Measurements from ENCODE around the gene ARHGAP20. TPM values are rescaled to one million over a fixed set of nuclear protein-coding genes. Genes with fewer than 3 reads are reported as not detected.

ARHGAP20 gene
- total RNA-seq (under 1 TPM in 1 of 2 experiments, not detected in 1; 0.08 TPM), polyA plus RNA-seq (not detected), total RNA-seq (0 to 0.84 (median 0.03) reads per million in 6 experiments)

- Mint-ChIP-seq H3K27me3 (peaks cover 40 to 69% (median 57%) of the 10 kb centered on the region in 5 donors), H3K36me3 (peaks cover 0 to 3% (median 0%) of the 10 kb centered on the region in 3 donors), H3K4me1 (peaks cover 3 to 27% (median 17%) of the 10 kb centered on the region in 4 donors), H3K27ac (no peak within 1 kb of the TSS), H3K4me3 (peak within 1 kb of the TSS; percentile 63 to 83 (median 78)), H3K9me3 (no peaks in the 10 kb centered on the region)
- DNase-seq: peak in 8 of 10 donors; percentile 1 to 31 (median 16)
- POLR2A ChIA-PET: no interaction called here
- peak; percentile 75 to 92 for ATAC-seq
These were observed at the start of gene ARHGAP20 for GRCh38 chr11:110711776-110712658. ARHGAP20 (minus strand) TSS chr11:110712437; CDS start chr11:110712231, 206 bp downstream.

GRCh38 chr11:110761991-110762390 lies 49.8 kb upstream of the ARHGAP20 start:
- H3K36me3 Mint-ChIP-seq: no peaks in the 10 kb centered on the region

GRCh38 chr11:110761131-110761530 lies 48.9 kb upstream of the ARHGAP20 start:
- H3K4me3 Mint-ChIP-seq: no peak overlapping the region
- no peak overlapping the region for H3K27ac Mint-ChIP-seq
- no peaks in the 10 kb centered on the region for H3K36me3 Mint-ChIP-seq
- no peaks in the 10 kb centered on the region for H3K9me3 Mint-ChIP-seq
- DNase-seq (no peak), ATAC-seq (no peak)
- H3K27me3 Mint-ChIP-seq: peaks cover 0 to 16% (median 4%) of the 10 kb centered on the region in 5 donors
- POLR2A ChIA-PET: no interaction called here
- no peaks in the 10 kb centered on the region for H3K4me1 Mint-ChIP-seq

More at GRCh38 chr11:110761991-110762390, 49.8 kb upstream of the ARHGAP20 start:
- POLR2A ChIA-PET: no interaction called here
- H3K9me3 Mint-ChIP-seq: no peaks in the 10 kb centered on the region
- no peak for ATAC-seq
- H3K4me3 Mint-ChIP-seq: no peak overlapping the region
- no peaks in the 10 kb centered on the region for H3K4me1 Mint-ChIP-seq
- DNase-seq: no peak
- H3K27me3 Mint-ChIP-seq: peaks cover 3 to 17% (median 6%) of the 10 kb centered on the region in 5 donors
- H3K27ac Mint-ChIP-seq: no peak overlapping the region

GRCh38 chr11:110759972-110760381 lies 47.7 kb upstream of the ARHGAP20 start:
- Mint-ChIP-seq H3K9me3 (peaks cover 0 to under 1% (median 0%) of the 10 kb centered on the region in 9 donors), H3K4me3 (no peak overlapping the region), H3K4me1 (no peaks in the 10 kb centered on the region), H3K27ac (no peak overlapping the region), H3K27me3 (peaks cover 0 to 13% (median 4%) of the 10 kb centered on the region in 5 donors), H3K36me3 (no peaks in the 10 kb centered on the region)
- POLR2A ChIA-PET: no interaction called here
- ATAC-seq: no peak
- DNase-seq: no peak

- H3K36me3 Mint-ChIP-seq: peaks cover 0 to 5% (median under 1%) of the 10 kb centered on the region in 3 donors
- DNase-seq: no peak
- ATAC-seq: no peak
- peaks cover under 1 to 10% (median 5%) of the 10 kb centered on the region in 9 donors for H3K9me3 Mint-ChIP-seq
- no peak overlapping the region for H3K4me3 Mint-ChIP-seq
- POLR2A ChIA-PET: no interaction called here
- H3K27me3 Mint-ChIP-seq: peaks cover 0 to 12% (median 3%) of the 10 kb centered on the region in 5 donors
- H3K27ac Mint-ChIP-seq: no peak overlapping the region
- H3K4me1 Mint-ChIP-seq: no peaks in the 10 kb centered on the region
These were observed 45.9 kb upstream of the ARHGAP20 start for GRCh38 chr11:110757962-110758755.

- Mint-ChIP-seq H3K27me3 (peaks cover 2 to 18% (median 7%) of the 10 kb centered on the region in 5 donors), H3K4me3 (no peak overlapping the region), H3K27ac (no peak overlapping the region), H3K36me3 (peaks cover 2 to 15% (median 2%) of the 10 kb centered on the region in 3 donors), H3K4me1 (no peaks in the 10 kb centered on the region), H3K9me3 (peaks cover 3 to 19% (median 16%) of the 10 kb centered on the region in 9 donors)
- POLR2A ChIA-PET: no interaction called here
- ATAC-seq (no peak), DNase-seq (no peak)
These were observed 44.8 kb upstream of the ARHGAP20 start for GRCh38 chr11:110757066-110757465.

- Mint-ChIP-seq H3K36me3 (peaks cover 2 to 23% (median 2%) of the 10 kb centered on the region in 3 donors), H3K4me3 (no peak overlapping the region), H3K4me1 (no peaks in the 10 kb centered on the region), H3K27ac (no peak overlapping the region), H3K27me3 (peaks cover 4 to 22% (median 10%) of the 10 kb centered on the region in 5 donors), H3K9me3 (peaks cover 5 to 29% (median 20%) of the 10 kb centered on the region in 9 donors)
- ATAC-seq (no peak), DNase-seq (no peak)
- POLR2A ChIA-PET: no interaction called here
These were observed 43.7 kb upstream of the ARHGAP20 start for GRCh38 chr11:110755941-110756340.

GRCh38 chr11:110752890-110753289 lies 40.7 kb upstream of the ARHGAP20 start:
- Mint-ChIP-seq H3K27ac (no peak overlapping the region), H3K9me3 (peaks cover 7 to 35% (median 21%) of the 10 kb centered on the region in 9 donors), H3K4me1 (no peaks in the 10 kb centered on the region), H3K4me3 (no peak overlapping the region), H3K36me3 (peaks cover 2 to 23% (median 2%) of the 10 kb centered on the region in 3 donors), H3K27me3 (peaks cover 4 to 22% (median 14%) of the 10 kb centered on the region in 5 donors)
- POLR2A ChIA-PET: no interaction called here
- DNase-seq (no peak), ATAC-seq (no peak)

- Mint-ChIP-seq H3K4me1 (no peaks in the 10 kb centered on the region), H3K9me3 (peaks cover 9 to 35% (median 21%) of the 10 kb centered on the region in 9 donors), H3K36me3 (peaks cover 2 to 23% (median 2%) of the 10 kb centered on the region in 3 donors), H3K27me3 (peaks cover 7 to 14% (median 11%) of the 10 kb centered on the region in 5 donors), H3K27ac (no peak overlapping the region), H3K4me3 (no peak overlapping the region)
- ATAC-seq (no peak), DNase-seq (no peak)
- POLR2A ChIA-PET: no interaction called here
These were observed 37.9 kb upstream of the ARHGAP20 start for GRCh38 chr11:110750100-110750499.

GRCh38 chr11:110747531-110747930 lies 35.3 kb upstream of the ARHGAP20 start:
- ATAC-seq (no peak), DNase-seq (no peak)
- Mint-ChIP-seq H3K27ac (peak overlapping the region in 1 of 10 donors; percentile 25), H3K36me3 (peaks cover 0 to 12% (median 2%) of the 10 kb centered on the region in 3 donors), H3K4me1 (no peaks in the 10 kb centered on the region), H3K9me3 (peaks cover 5 to 25% (median 9%) of the 10 kb centered on the region in 9 donors), H3K27me3 (peaks cover 4 to 12% (median 9%) of the 10 kb centered on the region in 5 donors), H3K4me3 (no peak overlapping the region)
- POLR2A ChIA-PET: no interaction called here

- H3K36me3 Mint-ChIP-seq: no peaks in the 10 kb centered on the region
- no peak for ATAC-seq
- no peaks in the 10 kb centered on the region for H3K4me1 Mint-ChIP-seq
- H3K9me3 Mint-ChIP-seq: no peaks in the 10 kb centered on the region
- H3K4me3 Mint-ChIP-seq: no peak overlapping the region
- H3K27ac Mint-ChIP-seq: no peak overlapping the region
- H3K27me3 Mint-ChIP-seq: peaks cover 0 to 19% (median 9%) of the 10 kb centered on the region in 5 donors
- no peak for DNase-seq
- POLR2A ChIA-PET: no interaction called here
These were observed 26.4 kb upstream of the ARHGAP20 start for GRCh38 chr11:110738641-110739040.

- H3K27ac Mint-ChIP-seq: no peak overlapping the region
- H3K36me3 Mint-ChIP-seq: no peaks in the 10 kb centered on the region
- no peaks in the 10 kb centered on the region for H3K4me1 Mint-ChIP-seq
- no peaks in the 10 kb centered on the region for H3K9me3 Mint-ChIP-seq
- POLR2A ChIA-PET: no interaction called here
- ATAC-seq: no peak
- H3K27me3 Mint-ChIP-seq: peaks cover 2 to 19% (median 12%) of the 10 kb centered on the region in 5 donors
- no peak for DNase-seq
- no peak overlapping the region for H3K4me3 Mint-ChIP-seq
These were observed 25.4 kb upstream of the ARHGAP20 start for GRCh38 chr11:110737593-110737992.
